ENCODE measurements around the gene PHF24.

The PHF24 gene

DNA sequence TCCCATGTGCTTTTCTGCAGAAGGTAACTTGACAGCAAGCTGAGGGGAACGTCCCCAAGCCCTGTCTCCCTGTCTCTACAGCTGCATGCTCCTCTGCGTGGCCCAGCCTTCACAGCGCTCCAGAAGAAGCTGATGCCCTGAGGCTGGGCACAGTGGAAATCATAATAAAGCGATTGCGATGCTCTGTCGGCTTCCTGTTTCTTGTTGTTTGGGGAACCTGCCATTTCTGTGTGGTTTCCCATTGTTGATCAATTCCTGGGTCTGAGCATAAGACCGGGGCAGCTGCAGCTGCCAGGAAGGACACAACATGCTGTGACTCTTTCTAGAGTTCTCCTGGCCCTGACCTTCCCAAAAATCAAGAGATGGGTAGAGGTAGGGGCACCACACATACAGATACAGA, 24.3 kb downstream of the PHF24 start:
- in situ Hi-C loops (cut with MboI; ENCODE audit: low sequenced_read_pairs) = no loop called here

DNA sequence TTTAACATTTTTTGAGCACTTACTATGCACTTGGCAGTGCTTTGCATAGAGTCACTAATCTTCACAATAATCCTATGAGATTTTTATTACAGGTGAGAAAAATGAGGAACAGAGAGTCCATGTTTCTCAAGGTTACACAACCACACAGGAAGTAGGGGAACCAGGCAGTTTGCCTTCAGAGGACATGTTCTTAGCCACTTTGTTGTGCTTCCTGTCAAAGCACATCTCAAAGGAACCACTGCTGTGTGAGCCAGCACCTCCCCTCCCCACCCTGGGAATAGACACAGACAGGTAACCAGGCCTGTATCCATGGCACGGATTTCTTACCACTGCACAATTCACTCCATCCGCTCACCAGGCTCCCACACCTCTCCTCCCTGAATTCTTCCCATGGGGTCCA, 25.1 kb downstream of the PHF24 start:
- in situ Hi-C loops (cut with MboI; ENCODE audit: low sequenced_read_pairs) = no loop called here

GRCh38 chr9:34984049-34984448, 26.0 kb downstream of the PHF24 start:
- in situ Hi-C loops (cut with MboI; ENCODE audit: low sequenced_read_pairs) = no loop called here

GRCh38 chr9:34985311-34985899, 27.3 kb downstream of the PHF24 start:
- in situ Hi-C loops (cut with MboI; ENCODE audit: low sequenced_read_pairs) = no loop called here

- in situ Hi-C loops (cut with MboI; ENCODE audit: low sequenced_read_pairs) = no loop called here
Observed at GRCh38 chr9:34986540-34987047, 28.5 kb downstream of the PHF24 start.

GRCh38 chr9:34987160-34987901, 29.2 kb downstream of the PHF24 start:
- in situ Hi-C loops (cut with MboI; ENCODE audit: low sequenced_read_pairs) = no loop called here

- in situ Hi-C loops (cut with MboI; ENCODE audit: low sequenced_read_pairs) = no loop called here
Observed at GRCh38 chr9:34988218-34989002, 30.3 kb downstream of the PHF24 start.

- in situ Hi-C loops (cut with MboI; ENCODE audit: low sequenced_read_pairs) = no loop called here
Observed at GRCh38 chr9:34989003-34989945, 31.2 kb downstream of the PHF24 start, which contains the start of gene DNAJB5. Gene DNAJB5 (plus strand): TSS chr9:34989745. CDS start chr9:34990631, 886 bp downstream.

GRCh38 chr9:34989946-34990635, 32.0 kb downstream of the PHF24 start:
- in situ Hi-C loops (cut with MboI; ENCODE audit: low sequenced_read_pairs) = no loop called here

GRCh38 chr9:34990908-34991606, 33.0 kb downstream of the PHF24 start:
- in situ Hi-C loops (cut with MboI; ENCODE audit: low sequenced_read_pairs) = no loop called here

GRCh38 chr9:34991607-34992375, 33.7 kb downstream of the PHF24 start:
- in situ Hi-C loops (cut with MboI; ENCODE audit: low sequenced_read_pairs) = no loop called here

DNA sequence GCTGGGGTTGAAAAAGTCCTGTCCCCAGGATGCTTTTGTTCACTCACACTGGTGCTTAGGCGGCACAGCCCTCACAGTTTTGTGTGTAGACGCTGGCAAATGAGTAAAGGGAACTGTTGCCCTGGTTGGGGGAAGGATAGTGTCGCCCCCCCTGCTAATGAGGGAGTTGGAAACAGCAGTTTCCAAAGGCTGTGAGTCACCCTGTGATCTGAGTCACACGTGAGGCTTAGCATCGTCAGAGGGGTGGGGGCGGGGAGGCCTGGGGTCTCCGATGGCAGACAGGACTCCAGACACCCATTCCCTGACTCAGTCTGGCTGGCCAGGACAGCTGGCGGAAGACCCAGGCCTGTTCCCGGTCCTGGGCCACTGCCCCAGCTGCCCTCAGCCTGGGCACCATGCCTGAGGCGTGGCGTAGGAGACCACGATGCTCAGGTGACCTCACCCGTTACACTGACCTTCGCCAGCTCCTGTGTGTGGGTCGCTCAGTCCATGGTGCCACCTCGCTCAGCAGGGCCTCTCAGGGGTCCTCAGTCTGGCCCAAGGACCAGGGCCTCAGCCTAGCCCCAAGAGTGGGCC, 34.4 kb downstream of the PHF24 start:
- in situ Hi-C loops (cut with MboI; ENCODE audit: low sequenced_read_pairs) = no loop called here

DNA sequence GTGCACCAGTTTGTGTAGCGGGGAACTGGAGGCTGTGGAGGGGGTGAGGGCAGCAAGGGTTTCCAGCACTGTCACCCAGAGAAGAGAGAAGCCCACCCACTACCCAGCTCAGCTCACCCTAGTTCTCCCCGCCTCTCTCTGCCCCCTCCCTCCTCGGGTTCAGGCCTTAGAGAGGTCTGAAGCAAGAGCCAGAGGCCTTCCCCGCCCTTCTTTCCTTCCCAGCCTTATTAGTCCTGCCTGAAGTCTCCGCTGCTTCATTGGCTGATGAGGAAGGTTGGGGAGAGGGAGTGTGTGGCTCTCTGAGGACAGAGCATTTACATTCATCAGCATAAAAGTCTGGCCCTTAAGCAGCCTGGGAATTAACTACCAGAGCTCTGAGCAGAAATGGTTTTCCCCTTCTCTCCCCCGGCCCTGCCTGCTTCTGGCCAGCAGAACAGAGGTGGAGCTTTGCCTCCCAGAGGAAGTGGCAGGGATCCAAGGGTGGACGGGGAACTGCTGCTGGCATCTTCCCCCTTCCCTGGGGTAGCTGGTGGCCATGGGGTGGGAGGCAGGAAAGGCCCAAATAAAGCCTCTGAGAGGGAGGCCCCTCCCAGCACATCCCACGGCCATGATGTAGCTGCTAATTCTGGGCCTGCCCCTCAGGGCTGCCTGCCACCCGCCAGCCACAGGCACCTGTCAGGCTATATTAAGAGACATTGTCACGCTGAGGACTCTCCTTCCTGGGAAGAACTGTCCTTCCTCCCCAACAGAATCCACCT, 35.6 kb downstream of the PHF24 start:
- in situ Hi-C loops (cut with MboI; ENCODE audit: low sequenced_read_pairs) = no loop called here

DNA sequence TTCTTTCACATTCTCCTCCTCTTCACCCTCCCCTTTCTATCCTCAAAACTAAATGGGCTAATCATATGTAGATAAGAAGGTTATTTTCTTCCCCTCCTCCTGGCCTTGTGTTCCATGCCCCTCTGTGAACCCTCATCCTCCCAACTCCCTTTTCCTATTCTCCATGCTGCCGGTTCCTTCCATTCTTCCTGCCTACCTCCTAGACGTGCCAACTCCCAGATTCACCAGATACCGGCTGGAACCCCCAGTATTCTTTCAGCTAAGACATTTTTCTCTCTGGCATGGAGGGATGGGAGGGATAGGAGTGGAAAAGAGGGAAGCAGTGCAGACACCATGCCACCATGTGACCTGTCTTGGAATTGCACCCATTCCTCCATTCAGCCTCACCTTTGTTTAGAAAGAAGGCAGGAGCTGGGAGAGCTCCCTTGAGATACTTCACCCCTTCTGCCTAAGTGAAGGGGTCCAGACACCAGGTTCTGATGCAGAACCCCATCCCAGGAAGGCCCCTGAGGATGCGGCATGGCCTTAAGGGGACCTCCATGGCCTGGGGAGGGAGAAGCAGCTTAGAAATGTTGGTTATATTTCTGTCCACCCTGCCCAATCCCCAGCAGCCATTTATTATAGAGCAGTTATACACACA, 36.3 kb downstream of the PHF24 start:
- in situ Hi-C loops (cut with MboI; ENCODE audit: low sequenced_read_pairs) = no loop called here

GRCh38 chr9:34994900-34995669, 37.0 kb downstream of the PHF24 start:
- in situ Hi-C loops (cut with MboI; ENCODE audit: low sequenced_read_pairs) = no loop called here

- in situ Hi-C loops (cut with MboI; ENCODE audit: low sequenced_read_pairs) = no loop called here
Observed at GRCh38 chr9:34995670-34996060, 37.6 kb downstream of the PHF24 start.

All from HL-60/S4 treated with phorbol 12-myristate 13-acetate at 8.2 ng/mL for 4 days and 3 days (cell line).